ENCODE measurements around the gene CD6. TPM values are rescaled to one million over a fixed set of nuclear protein-coding genes. Genes with fewer than 3 reads are reported as not detected.

Gene CD6
- total and polyA plus RNA-seq, 11 donors: 0.08 to 6.1 (median 0.34) TPM; not detected in 1

- no peak for TF ChIP-seq CTCF (IDR thresholded peaks at IDR 0.05)
- TF ChIP-seq POLR2A (IDR thresholded peaks at IDR 0.05): no peak
- WGBS, 4 donors: 86 to 95% (median 93%) methylated on average over 7 to 9 of the region's 9 CpGs
- Histone ChIP-seq H3K9me3 (no peaks in the 10 kb centered on the region), H3K4me1 (peaks cover 0 to 25% (median 0%) of the 10 kb centered on the region in 12 donors), H3K27me3 (peaks cover 0 to 46% (median 10%) of the 10 kb centered on the region in 9 donors), H3K36me3 (no peaks in the 10 kb centered on the region), H3K27ac (no peak overlapping the region), H3K4me3 (no peak overlapping the region)
- intact Hi-C loops (cut with DNase I): no loop called here
- DNase-seq: no peak
- no peak for ATAC-seq
These were observed 48.4 kb downstream of the CD6 start for GRCh38 chr11:61019832-61020405.

GRCh38 chr11:61020551-61021235 is 49.2 kb downstream of the CD6 start:
- H3K4me3 ChIP-seq: no peak overlapping the region
- DNase-seq: no peak

GRCh38 chr11:61021661-61022212 is 50.3 kb downstream of the CD6 start:
- intact Hi-C loops (cut with DNase I): no loop called here
- 22 to 37% (median 29%) methylated on average over 13 to 14 of the region's 14 CpGs for WGBS, 4 donors
- Histone ChIP-seq H3K27me3 (peaks cover 0 to 38% (median 10%) of the 10 kb centered on the region in 9 donors), H3K4me3 (no peak overlapping the region), H3K9me3 (no peaks in the 10 kb centered on the region), H3K36me3 (no peaks in the 10 kb centered on the region), H3K4me1 (peaks cover 0 to 38% (median 7%) of the 10 kb centered on the region in 12 donors), H3K27ac (peak overlapping the region in 1 of 12 donors; percentile 18)
- TF ChIP-seq CTCF (IDR thresholded peaks at IDR 0.05) (no peak), POLR2A (IDR thresholded peaks at IDR 0.05) (no peak)
- ATAC-seq (no peak), DNase-seq (no peak)

More at GRCh38 chr11:61020551-61021235, 49.2 kb downstream of the CD6 start:
- Histone ChIP-seq H3K4me1 (peaks cover 0 to 28% (median under 1%) of the 10 kb centered on the region in 12 donors), H3K27me3 (peaks cover 0 to 46% (median 10%) of the 10 kb centered on the region in 9 donors), H3K36me3 (no peaks in the 10 kb centered on the region), H3K9me3 (no peaks in the 10 kb centered on the region), H3K27ac (no peak overlapping the region)
- intact Hi-C loops (cut with DNase I): no loop called here
- ATAC-seq: no peak
- 94 to 97% (median 96%) methylated on average over 8 to 10 of the region's 10 CpGs for WGBS, 4 donors
- TF ChIP-seq POLR2A (IDR thresholded peaks at IDR 0.05) (no peak), CTCF (IDR thresholded peaks at IDR 0.05) (no peak)

Measured in heart left ventricle (tissue), 16 donors.